Endometrium (tissue), 2 donors: ENCODE results near the gene POLR3A.

Experiments
- FAIRE-seq: peaks from 2 replicates; lab custom pipeline; 2012; peaks lifted over from hg19 to GRCh38; lab: Jason Lieb, UNC
- donor health status: control.
- donor health status: control.

POLR3A gene

DNA sequence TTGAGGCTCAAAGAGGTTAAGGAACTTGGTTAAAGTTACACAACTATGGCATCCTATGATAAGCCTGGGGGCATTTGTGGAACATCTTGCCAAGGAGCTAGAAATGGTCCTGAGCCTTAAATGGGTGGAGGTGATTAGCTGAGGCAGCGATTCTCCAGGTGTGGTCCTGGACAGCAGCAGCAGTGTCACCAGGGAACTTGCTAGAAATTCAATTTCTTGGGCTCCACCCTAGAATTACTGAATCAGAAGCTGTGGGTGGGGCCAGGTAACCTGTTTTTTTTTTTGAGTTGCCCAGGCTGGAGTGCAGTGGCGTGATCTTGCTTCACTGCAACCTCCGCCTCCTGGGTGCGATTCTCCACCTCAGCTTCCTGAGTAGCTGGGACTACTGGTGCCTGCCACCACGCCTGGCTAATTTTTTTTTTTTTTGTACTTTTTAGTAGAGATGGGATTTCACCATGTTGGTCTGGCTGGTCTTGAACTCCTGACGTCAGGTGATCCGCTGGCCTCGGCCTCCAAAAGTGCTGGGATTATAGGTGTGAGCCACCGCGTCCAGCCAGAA lies 17.5 kb upstream of the POLR3A start:
- no peak for FAIRE-seq

DNA sequence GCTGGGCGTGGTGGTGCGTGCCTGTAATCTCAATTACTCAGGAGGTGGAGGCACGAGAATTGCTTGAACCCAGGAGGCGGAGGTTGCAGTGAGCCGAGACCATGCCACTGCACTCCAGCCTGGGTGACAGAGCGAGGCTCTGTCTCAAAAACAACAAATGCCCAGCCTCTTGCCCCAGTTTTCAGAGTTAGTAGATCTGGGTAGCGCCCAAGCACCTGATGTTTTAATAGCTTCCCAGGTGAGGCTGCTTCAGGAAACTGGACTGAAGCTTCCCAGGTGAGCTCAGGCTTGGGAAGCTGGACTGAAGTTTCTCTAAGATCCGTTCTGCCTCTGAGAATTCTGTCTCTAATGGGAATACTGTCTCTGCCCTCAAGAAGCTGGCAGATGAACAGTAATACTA lies 16.5 kb upstream of the POLR3A start:
- no peak for FAIRE-seq

DNA sequence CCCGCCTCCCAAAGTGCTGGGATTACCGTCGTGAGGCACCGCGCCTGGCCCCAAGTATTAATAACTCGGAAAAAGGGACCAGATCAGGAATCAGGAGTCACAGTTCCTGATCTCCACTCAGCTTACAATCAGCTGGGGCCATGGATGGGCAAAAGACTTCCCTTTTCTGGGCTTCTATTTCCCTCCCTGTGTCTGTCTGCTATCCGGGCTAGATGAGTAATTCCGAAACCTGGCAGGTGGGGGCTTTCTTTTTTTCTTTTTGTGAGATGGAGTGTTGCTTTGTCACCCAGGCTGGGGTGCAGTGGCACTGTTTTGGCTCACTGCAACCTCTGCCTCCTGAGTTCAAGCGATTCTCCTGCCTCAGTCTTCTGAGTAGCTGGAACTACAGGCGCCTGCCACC lies 15.9 kb upstream of the POLR3A start:
- no peak for FAIRE-seq

DNA sequence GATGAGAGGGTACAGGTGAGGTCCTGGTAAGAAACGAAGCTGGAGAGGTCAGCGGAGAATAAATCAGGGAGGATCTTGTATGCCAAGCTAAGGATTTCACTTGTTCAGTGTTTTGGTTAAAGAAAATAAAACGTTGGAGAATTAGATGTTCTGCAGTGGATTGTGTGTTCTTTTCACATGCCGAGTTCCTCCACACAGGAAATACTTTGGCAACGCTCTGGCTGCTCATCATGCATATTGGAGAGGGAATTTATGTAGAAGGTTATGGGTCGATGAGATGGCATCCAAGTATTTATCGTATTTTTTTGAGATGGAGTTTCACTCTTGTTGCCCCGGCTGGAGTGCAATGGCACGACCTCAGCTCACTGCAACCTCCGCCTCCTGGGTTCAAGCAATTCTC lies 15.4 kb upstream of the POLR3A start:
- no peak for FAIRE-seq

DNA sequence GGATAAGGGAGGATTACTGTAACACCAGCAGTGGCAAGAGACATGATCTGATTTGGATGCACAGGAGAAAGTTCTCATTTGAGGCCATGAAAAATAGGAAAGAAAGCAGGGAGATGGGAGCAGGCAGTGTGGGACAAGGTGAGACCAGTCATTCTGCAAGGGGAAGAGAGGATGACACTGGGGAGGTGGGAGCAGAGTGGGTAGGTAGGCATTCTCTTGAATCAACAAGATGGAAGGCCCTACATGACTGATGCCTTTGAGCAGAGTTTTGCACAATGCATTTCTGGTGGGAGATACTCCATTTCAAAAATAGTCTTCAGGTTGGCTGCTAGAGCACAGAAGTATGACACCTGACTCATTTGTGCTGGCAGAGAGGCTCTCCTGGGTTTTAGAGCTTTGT lies 14.9 kb upstream of the POLR3A start:
- no peak for FAIRE-seq

GRCh38 chr10:78042752-78043104 lies 13.4 kb upstream of the POLR3A start:
- no peak for FAIRE-seq

GRCh38 chr10:78042058-78042751 lies 12.9 kb upstream of the POLR3A start:
- no peak for FAIRE-seq

DNA sequence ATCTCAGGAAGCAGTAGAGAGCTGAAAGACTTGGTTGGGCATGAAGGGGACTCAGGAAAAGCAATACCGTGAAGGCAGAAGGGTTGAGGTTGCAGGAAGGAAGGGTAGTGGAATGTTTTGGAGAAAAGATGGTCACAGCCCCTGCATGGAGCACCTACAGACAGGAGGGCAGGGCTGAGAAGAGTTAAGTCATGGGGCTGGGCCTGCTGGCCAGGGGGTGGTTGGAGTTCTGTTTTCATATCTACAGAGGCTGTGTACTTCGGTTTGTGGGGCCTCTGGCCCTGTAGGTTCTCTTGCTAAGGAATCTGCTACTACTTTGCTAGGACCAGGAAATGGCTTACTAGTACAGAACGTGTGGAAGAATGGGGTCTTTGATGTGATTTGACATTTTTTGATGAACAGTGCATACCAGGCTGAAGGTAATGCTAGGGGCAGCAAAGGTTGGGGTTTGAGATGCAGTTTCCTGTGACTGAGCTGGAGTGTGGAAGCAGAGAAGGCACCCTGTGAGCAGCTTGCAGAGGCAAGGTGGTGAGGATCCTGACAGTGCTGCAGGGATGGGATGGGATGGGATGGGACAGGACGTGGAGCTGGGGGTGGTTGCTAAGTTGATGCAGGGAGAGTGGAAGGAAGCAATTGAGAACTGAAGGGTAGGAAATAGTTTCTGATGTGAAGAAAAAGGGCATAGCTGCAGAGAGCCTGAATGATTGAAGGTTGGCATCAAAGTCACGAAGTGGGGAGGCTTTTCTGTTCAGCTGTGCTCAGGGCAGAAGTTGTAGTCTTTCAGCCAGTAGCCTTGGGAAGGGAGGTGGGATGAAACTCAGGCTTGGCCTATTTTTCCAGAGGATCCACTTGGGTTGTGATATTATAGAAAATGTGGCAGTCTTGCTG lies 12.1 kb upstream of the POLR3A start:
- FAIRE-seq: no peak

- no peak for FAIRE-seq
Observed at GRCh38 chr10:78039743-78040142, 10.4 kb upstream of the POLR3A start.

DNA sequence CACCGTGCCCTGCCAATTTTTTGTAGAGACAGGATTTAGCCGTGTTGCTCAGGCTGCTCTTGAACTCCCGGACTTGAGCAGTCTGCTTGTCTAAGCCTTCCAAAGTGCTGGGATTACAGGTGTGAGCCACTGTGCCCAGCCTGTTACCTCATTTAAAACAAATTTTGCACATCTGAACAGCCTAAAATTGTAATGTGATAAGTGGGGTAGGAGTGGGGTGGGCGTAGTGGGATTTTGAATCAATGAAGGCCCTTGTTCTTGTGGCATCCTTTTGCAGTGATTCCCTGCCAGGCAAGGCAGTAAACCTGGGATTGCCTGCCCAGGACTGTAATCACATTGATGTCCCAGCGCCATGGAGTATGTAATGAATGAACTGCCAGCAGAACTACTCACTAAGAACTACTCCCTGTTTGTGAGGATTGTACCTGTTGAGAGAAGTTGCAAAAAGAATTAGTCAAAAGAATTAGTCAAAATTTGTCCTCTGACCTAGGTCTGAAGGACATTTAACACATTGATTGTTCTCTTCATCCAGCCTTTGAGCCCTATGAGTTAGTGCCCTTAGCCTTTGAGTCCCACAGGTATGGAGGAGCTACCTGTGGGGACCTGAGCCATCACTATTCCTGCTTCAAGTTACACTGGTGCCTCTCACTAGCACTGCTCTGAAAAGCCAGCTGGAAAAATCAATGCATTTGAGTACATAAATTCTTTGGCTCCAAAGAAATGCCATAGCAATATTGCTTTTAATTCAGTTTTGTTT lies 9.7 kb upstream of the POLR3A start:
- no peak for FAIRE-seq

- no peak for FAIRE-seq
Observed at GRCh38 chr10:78038105-78038504, 8.8 kb upstream of the POLR3A start.

DNA sequence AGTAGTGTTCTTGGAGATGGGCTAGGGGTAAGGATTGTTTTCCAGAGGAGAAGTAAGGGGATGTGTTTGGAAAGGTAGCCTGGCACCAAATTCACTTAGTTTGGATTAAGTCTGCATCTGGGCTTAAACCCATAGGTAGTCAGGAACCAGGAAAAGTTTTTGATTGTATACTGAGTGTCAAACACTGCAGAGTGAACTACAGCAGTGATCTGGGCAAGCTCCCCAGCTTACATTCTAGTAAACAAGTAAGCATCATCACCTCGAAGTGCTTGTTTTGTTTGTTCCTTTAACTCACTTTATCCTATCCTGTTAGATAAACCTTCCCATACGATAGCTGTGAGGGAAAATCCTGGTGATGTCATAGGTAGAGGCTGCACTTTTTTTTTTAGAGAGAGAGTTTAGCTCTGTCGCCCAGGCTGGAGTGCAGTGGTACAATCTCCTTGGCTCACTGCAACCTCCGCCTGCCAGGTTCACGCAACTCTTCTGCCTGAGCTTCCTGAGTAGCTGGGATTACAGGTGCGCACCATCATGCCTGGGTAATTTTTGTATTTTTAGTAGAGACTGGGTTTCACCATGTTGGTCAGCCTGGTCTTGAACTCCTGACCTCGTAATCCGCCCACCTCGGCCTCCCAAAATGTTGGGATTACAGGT lies 6.7 kb upstream of the POLR3A start:
- no peak for FAIRE-seq

- FAIRE-seq: no peak
Observed at GRCh38 chr10:78035437-78035836, 6.1 kb upstream of the POLR3A start.

DNA sequence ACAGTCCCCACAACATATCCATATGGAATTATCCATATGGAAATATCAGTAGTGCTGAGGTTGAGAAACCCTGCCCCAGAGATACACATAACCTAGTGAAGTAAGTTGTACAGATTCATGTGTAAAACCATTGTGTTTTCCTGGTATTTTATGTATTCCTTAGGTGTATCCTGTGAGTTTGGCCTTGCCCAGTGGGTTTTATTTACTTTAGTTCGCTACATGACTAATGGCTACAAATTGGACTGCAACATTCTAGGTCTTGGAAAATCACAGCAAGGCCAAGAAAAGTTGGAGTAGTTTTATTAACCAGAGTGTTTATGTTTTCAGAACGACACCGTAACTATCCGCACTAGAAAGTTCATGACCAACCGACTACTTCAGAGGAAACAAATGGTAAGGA lies 5.7 kb upstream of the POLR3A start:
- no peak for FAIRE-seq

- peak; percentile 96 for FAIRE-seq
Observed at GRCh38 chr10:78033637-78034470, 4.5 kb upstream of the POLR3A start, which contains the start of gene RPS24. Gene RPS24, plus strand, starts transcription at chr10:78033863. Its CDS starts 39 bp downstream, at chr10:78033902.

GRCh38 chr10:78033387-78033636 lies 4.0 kb upstream of the POLR3A start:
- no peak for FAIRE-seq

DNA sequence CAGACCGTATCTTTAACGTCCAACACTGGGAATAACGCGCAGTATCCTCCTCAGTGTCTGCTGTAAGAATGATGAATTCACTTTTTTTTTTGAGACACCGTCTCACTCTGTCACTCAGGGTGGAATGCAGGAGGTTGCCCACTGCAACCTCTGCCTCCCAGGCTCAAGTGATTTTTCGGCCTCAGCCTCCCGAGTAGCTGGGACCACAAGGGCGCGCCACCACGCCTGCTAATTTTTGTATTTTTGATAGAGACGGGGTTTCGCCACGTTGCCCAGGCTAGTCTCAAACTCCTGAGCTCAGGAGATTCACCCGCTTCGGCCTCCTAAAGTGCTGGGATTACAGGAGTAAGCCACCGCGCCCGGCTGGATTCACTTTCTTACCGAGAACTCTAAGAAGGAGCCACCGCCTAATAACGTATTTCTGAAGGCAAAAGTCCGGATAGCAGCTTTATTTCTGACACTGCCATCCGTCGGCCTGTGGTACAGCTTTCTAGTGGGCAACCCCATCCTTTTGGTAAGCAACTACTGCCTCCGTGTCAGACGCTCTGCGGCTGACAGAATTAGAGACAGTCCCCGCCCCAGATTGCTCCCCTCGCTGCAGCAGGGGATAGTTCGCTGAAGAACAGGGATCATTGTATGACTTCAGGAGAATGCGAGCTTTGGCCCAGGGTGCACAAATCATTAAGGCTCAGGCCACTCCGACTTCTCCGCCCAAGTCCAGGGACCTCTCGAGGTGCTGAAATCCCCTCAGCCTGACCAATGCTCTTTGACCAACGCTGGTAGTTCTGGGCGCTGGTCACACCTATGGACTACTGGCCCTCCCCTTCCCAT lies 662 bp downstream of the POLR3A start:
- no peak for FAIRE-seq

DNA sequence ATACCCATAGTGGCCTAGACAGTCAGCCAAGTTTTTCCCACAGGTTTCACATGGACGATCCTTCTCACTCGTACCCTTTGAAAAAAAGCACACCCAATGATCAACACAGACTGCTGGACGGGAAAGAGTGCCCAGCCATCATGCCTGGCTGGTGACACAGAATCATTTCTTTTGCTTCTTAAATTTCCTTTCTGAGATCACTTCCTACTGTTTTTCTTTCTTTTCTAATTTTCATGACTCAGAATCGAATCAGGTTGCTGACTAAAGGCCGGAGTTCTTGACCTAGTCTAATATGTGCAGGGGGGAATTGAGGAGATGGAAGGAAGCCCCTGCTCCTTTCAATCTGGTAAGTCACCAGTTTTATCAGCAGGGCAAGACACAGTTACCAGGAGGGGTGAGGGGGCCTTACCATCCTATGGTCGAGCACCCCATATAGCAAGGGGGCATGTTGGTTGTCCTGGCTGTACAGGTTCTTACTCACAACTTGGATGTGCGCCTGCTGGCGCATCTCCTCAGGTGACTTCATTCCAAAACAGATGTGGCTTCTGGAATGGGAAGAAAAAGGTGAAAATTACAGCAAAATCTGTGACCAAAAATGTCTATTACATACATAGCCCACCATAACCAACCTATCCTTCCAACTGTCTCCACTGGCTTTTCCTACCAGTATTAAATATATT lies 3.5 kb downstream of the POLR3A start:
- no peak for FAIRE-seq

GRCh38 chr10:78023741-78024140 lies 5.6 kb downstream of the POLR3A start:
- no peak for FAIRE-seq

DNA sequence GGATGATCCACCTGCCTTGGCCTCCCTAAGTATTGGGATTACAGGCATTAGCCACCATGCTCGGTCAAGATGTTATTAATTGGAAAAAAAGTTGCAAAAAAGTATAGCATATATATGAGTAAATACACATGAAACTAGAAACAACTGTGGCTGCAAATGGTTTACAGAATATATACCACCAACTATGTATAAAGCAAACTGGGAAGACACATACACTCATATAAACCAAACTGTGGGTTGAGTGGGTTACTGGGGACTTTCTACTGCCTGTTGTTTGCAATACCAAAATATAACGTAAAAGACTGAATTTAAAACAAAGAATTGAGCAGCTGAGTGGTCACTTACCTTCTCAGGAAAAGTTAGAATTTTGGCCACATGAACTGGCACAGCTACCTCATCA lies 8.1 kb downstream of the POLR3A start:
- no peak for FAIRE-seq
